GM03348 (cell line): ENCODE measurements around the gene UTY.
"Not testable (repeated sequence)": the region's sequence is repeated elsewhere in the genome, so short reads cannot be mapped to it uniquely, and the experiment has no call there.

Source experiments
- DNase-seq: peaks from one replicate; pipeline ENCODE4 v3.0.0; 2012; ENCODE audit warnings: low spot score

Gene UTY

GRCh38 chrY:13299411-13299810 is 180.4 kb downstream of the UTY start:
- DNase-seq: no peak

- DNase-seq: no peak
Measured at GRCh38 chrY:13296176-13296890, 183.5 kb downstream of the UTY start.

GRCh38 chrY:13295026-13295425 is 184.8 kb downstream of the UTY start:
- DNase-seq: no peak

GRCh38 chrY:13291199-13291598 is 188.6 kb downstream of the UTY start:
- DNase-seq: no peak

GRCh38 chrY:13282151-13283054 is 197.4 kb downstream of the UTY start:
- DNase-seq: peak; percentile 4

- no peak for DNase-seq
Measured at GRCh38 chrY:13279561-13279960, 200.3 kb downstream of the UTY start.

GRCh38 chrY:13271706-13272105 is 208.1 kb downstream of the UTY start:
- DNase-seq: no peak

- DNase-seq: not testable (repeated sequence)
Measured at GRCh38 chrY:13253941-13254440, 225.8 kb downstream of the UTY start.

- no peak for DNase-seq
Measured at GRCh38 chrY:13250421-13250820, 229.4 kb downstream of the UTY start.

GRCh38 chrY:13243716-13244115 is 236.1 kb downstream of the UTY start:
- DNase-seq: no peak

- DNase-seq: no peak
Measured at GRCh38 chrY:13233901-13234300, 245.9 kb downstream of the UTY start.

GRCh38 chrY:13233118-13233517 is 246.7 kb downstream of the UTY start:
- no peak for DNase-seq

- DNase-seq: no peak
Measured at GRCh38 chrY:13227354-13227953, 252.4 kb downstream of the UTY start.

GRCh38 chrY:13210961-13211646 is 268.7 kb downstream of the UTY start:
- no peak for DNase-seq

GRCh38 chrY:13205214-13205613 is 274.6 kb downstream of the UTY start:
- DNase-seq: no peak
